SK-N-SH (cell line): ENCODE data around the gene NFIX. TPM values are rescaled to one million over a fixed set of nuclear protein-coding genes. Genes with fewer than 3 reads are reported as not detected.
A peak's percentile ranks its signal among the peaks of the same experiment; 100 is the strongest.

Source experiments
- CTCF ChIA-PET: fragments of 300-600, 350-600 bp; formaldehyde crosslinking; extraction: SDS; loops from one replicate; lab custom pipeline; 2021; lab: Yijun Ruan, JAX
- POLR2A ChIA-PET: fragments of 350-600 bp; sonication (Branson Sonifier 250); formaldehyde crosslinking; extraction: SDS; loops from one replicate; lab custom pipeline; 2020; ENCODE audit warnings: antibody characterized with exemption, inconsistent platforms; lab: Yijun Ruan, JAX
- DNase-seq: peaks from one replicate; pipeline ENCODE4 v3.0.0; 2012
- H2AFZ ChIP-seq: fragments of 200-600 bp; sonication (generic); 2 replicates; pipeline ENCODE4 v1.8.1; 2016; ENCODE audit warnings: antibody characterized with exemption, mild to moderate bottlenecking, low read depth
- H3F3A ChIP-seq: fragments of 200-600 bp; sonication (generic); replicated peaks from 2 replicates; pipeline ENCODE3; 2016; ENCODE audit warnings: antibody characterized with exemption, mild to moderate bottlenecking; ENCODE audit not compliant: insufficient read depth
- H3K27ac ChIP-seq, 2 experiments: fragments of 200-500 bp in 1 of 2; fragments of 200-600 bp in 1 of 2; sonication (Bioruptor generic) in 1 of 2; sonication (generic), shearing (Covaris generic) in 1 of 2; 2 replicates each; pipeline versions ENCODE4 v1.5.1 to v1.6.1; 2014 to 2016; ENCODE audit warnings: low read depth in 2 of 2, inconsistent platforms in 1 of 2, low read length in 1 of 2, mild to moderate bottlenecking in 1 of 2, mixed read lengths in 1 of 2
- H3K27me3 ChIP-seq: fragments of 200-600 bp; sonication (generic), shearing (Covaris generic); 2 replicates; pipeline ENCODE4 v1.6.1; 2016; ENCODE audit warnings: mixed run types; ENCODE audit not compliant: insufficient read depth
- H3K36me3 ChIP-seq, 2 experiments: fragments of 200-500 bp in 1 of 2; fragments of 200-600 bp in 1 of 2; sonication (Bioruptor generic) in 1 of 2; sonication (generic) in 1 of 2; replicated peaks in 1 of 2; 2 replicates each; pipeline versions ENCODE3 to v1.5.1; 2014 to 2016; ENCODE audit warnings: low read length in 1 of 2, mild to moderate bottlenecking in 1 of 2; ENCODE audit not compliant: insufficient read depth in 2 of 2, control insufficient read depth in 1 of 2
- H3K4me1 ChIP-seq, 2 experiments: fragments of 200-500 bp in 1 of 2; fragments of 200-600 bp in 1 of 2; sonication (Bioruptor generic) in 1 of 2; sonication (generic), shearing (Covaris generic) in 1 of 2; 2 replicates each; pipeline versions ENCODE4 v1.5.1 to v1.6.1; 2014 to 2016; ENCODE audit warnings: low read depth in 1 of 2, low read length in 1 of 2, mixed run types in 1 of 2; ENCODE audit not compliant: insufficient read depth in 2 of 2, control insufficient read depth in 1 of 2
- H3K4me2 ChIP-seq: fragments of 200-600 bp; sonication (generic), shearing (Covaris generic); 2 replicates; pipeline ENCODE4 v1.6.1; 2017; ENCODE audit warnings: mixed run types
- H3K4me3 ChIP-seq, 2 experiments: fragments of 200-500 bp in 1 of 2; fragments of 200-600 bp in 1 of 2; sonication (Bioruptor generic) in 1 of 2; sonication (generic), shearing (Covaris generic) in 1 of 2; 2 replicates each; pipeline versions ENCODE4 v1.5.1 to v1.8.1; 2014 to 2016; ENCODE audit warnings: low read depth in 2 of 2, inconsistent platforms in 1 of 2, low read length in 1 of 2, mild to moderate bottlenecking in 1 of 2, mixed read lengths in 1 of 2, moderate library complexity in 1 of 2
- H3K79me2 ChIP-seq: fragments of 200-600 bp; sonication (generic); 2 replicates; pipeline ENCODE4 v1.8.1; 2017; ENCODE audit warnings: mild to moderate bottlenecking; ENCODE audit not compliant: insufficient read depth
- H3K9ac ChIP-seq: fragments of 200-600 bp; sonication (generic); 2 replicates; pipeline ENCODE4 v1.6.1; 2017; ENCODE audit warnings: mixed run types
- H3K9me2 ChIP-seq: fragments of 200-600 bp; sonication (generic); 2 replicates; pipeline ENCODE4 v1.6.1; 2017; ENCODE audit warnings: mixed run types
- H3K9me3 ChIP-seq: fragments of 200-600 bp; sonication (generic); 2 replicates; pipeline ENCODE4 v1.6.1; 2017; ENCODE audit warnings: mixed run types, mild to moderate bottlenecking, moderate library complexity
- H4K20me1 ChIP-seq: fragments of 200-600 bp; sonication (generic); 2 replicates; pipeline ENCODE4 v1.6.1; 2017; ENCODE audit warnings: mild to moderate bottlenecking, mixed run types; ENCODE audit not compliant: insufficient read depth
- EP300 ChIP-seq, 2 experiments: IDR thresholded peaks; 2 replicates each; pipeline versions ENCODE4 v1.4.0 to v1.6.1; 2012; ENCODE audit warnings: borderline replicate concordance in 1 of 2, low read depth in 1 of 2, low read length in 1 of 2
- FOSL2 ChIP-seq: IDR thresholded peaks from 2 replicates; pipeline ENCODE4 v1.4.0; 2012; ENCODE audit warnings: low read depth, mild to moderate bottlenecking, moderate library complexity, borderline replicate concordance
- FOXJ3 ChIP-seq: sonication (generic); formaldehyde crosslinking; IDR thresholded peaks from 2 replicates; pipeline ENCODE4 v1.5.1; 2020; ENCODE audit warnings: mild to moderate bottlenecking, missing genetic modification reagents
- FOXM1 ChIP-seq: IDR thresholded peaks from 2 replicates; pipeline ENCODE4 v1.4.0; 2012; ENCODE audit warnings: low read depth, mild to moderate bottlenecking
- GATA2 ChIP-seq: sonication (generic); formaldehyde crosslinking; IDR thresholded peaks from 2 replicates; pipeline ENCODE4 v1.5.0; 2020; ENCODE audit warnings: mild to moderate bottlenecking, missing genetic modification reagents
- IRF3 ChIP-seq: fragments of 150-350 bp; IDR thresholded peaks from 2 replicates; pipeline ENCODE4 v1.6.1; 2016; ENCODE audit warnings: mild to moderate bottlenecking, low read depth, low read length
- MEF2A ChIP-seq: IDR thresholded peaks from 2 replicates; pipeline ENCODE4 v1.4.0; 2012; ENCODE audit warnings: low read depth, borderline replicate concordance
- NRF1 ChIP-seq: IDR thresholded peaks from 2 replicates; pipeline ENCODE4 v1.6.1; 2012; ENCODE audit warnings: low read depth, mild to moderate bottlenecking, low read length
- POLR2AphosphoS5 ChIP-seq: IDR thresholded peaks from 2 replicates; pipeline ENCODE4 v1.6.1; 2012; ENCODE audit warnings: low read depth, low read length
- RAD21 ChIP-seq: IDR thresholded peaks from 2 replicates; pipeline ENCODE4 v1.6.1; 2012; ENCODE audit warnings: mild to moderate bottlenecking, low read length
- RCOR1 ChIP-seq: fragments of 150-350 bp; IDR thresholded peaks from 2 replicates; pipeline ENCODE4 v1.6.1; 2017; ENCODE audit warnings: antibody characterized with exemption, low read length
- REST ChIP-seq: IDR thresholded peaks from 2 replicates; pipeline ENCODE4 v1.6.1; 2012; ENCODE audit warnings: mild to moderate bottlenecking, low read depth, low read length, moderate library complexity
- SIN3A ChIP-seq: IDR thresholded peaks from 2 replicates; pipeline ENCODE4 v1.6.1; 2012; ENCODE audit warnings: low read depth, mild to moderate bottlenecking, low read length, moderate library complexity, borderline replicate concordance
- TAF1 ChIP-seq: IDR thresholded peaks from 2 replicates; pipeline ENCODE4 v1.6.1; 2012; ENCODE audit warnings: low read depth, mild to moderate bottlenecking, low read length, moderate library complexity, borderline replicate concordance
- TCF12 ChIP-seq: IDR thresholded peaks from 2 replicates; pipeline ENCODE4 v1.4.0; 2012
- TEAD4 ChIP-seq: IDR thresholded peaks from 2 replicates; pipeline ENCODE4 v1.4.0; 2012; ENCODE audit warnings: mild to moderate bottlenecking, borderline replicate concordance; ENCODE audit not compliant: insufficient read depth
- USF1 ChIP-seq: IDR thresholded peaks from 2 replicates; pipeline ENCODE4 v1.4.0; 2012; ENCODE audit warnings: low read depth, borderline replicate concordance
- USF2 ChIP-seq: fragments of 150-350 bp; IDR thresholded peaks from 2 replicates; pipeline ENCODE4 v1.6.1; 2017; ENCODE audit warnings: antibody characterized with exemption, low read length, low read depth, borderline replicate concordance
- ZBTB33 ChIP-seq: IDR thresholded peaks from 2 replicates; pipeline ENCODE4 v1.4.0; 2012; ENCODE audit warnings: low read depth, borderline replicate concordance
- WGBS: methylation state at CpG from one replicate; pipeline ENCODE4 v1.1.6; 2017; ENCODE audit warnings: low lambda C conversion rate; 5-methylcytosine and 5-hydroxymethylcytosine counted together
- polyA plus RNA-seq, 3 experiments: library from polyadenylated mRNA; depleted of rRNA; stranded (reverse); fragments of >200 nt; gene quantifications; 2 replicates each; pipeline ENCODE4 v1.2.3, GENCODE V29; 2012
- TF ChIP-seq, protein P1 (sequence below): IDR thresholded peaks from 2 replicates; pipeline ENCODE4; 2012
- TF ChIP-seq, protein P2 (sequence below): IDR thresholded peaks from 2 replicates; pipeline ENCODE4 v1.4.0; 2012; ENCODE audit warnings: low read depth

The NFIX gene
- polyA plus RNA-seq, 1 of the 3 experiments (the other 2 are of a cell fraction), result 14.8 TPM

DNA sequence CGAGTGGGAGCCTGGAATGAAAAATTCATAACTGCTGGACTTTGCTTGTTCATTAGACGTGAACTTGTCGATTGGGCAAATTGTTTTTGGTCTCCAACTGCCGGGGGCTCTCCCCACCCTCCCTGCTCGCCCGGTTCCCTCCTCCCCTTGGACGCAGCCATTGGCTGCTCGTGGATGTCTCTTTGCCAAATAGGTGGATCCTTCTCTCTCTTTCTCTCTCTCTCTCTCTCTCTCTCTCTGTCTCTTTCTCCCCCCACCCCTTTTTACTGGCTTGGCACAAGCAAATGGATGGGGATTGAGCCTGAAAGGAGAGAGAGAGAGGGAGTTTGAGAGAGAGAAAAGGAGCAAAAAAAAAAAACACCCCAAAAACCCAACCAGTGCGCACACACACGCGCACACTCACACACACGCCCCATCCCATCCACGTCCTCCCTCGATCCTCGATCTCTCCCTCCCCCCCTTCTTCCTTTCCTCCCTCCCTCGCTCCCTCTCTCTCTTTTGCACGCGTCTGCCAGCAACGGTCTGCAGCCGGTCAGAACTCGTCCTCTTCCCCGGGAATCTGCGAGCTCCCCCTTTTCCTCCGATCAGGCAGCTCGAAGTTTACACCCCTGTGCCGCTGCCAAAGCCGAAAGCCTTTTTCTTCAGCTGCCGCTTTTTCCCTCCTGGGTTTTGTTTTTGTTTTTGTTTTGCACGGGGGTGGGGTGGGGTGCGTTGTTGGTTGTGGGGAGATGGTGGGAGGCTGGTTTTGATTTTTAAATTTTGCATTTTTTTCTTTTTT is 27.8 kb downstream of the NFIX start:
- H2AFZ ChIP-seq, result peak overlapping the region; percentile 77
- peak overlapping the region; percentile 72 for H3K9ac ChIP-seq
- 7% methylated on average over 30 of the region's 30 CpGs for WGBS
- peaks cover 49% of the 10 kb centered on the region for H3K79me2 ChIP-seq
- H3K36me3 ChIP-seq, result peaks cover 0 to 5% of the 10 kb centered on the region in 2 experiments
- peak overlapping the region; percentile 36 to 67 for H3K4me3 ChIP-seq
- peaks cover 9% of the 10 kb centered on the region for H3F3A ChIP-seq
- H3K9me3 ChIP-seq, result no peaks in the 10 kb centered on the region
- H3K27ac ChIP-seq, result peak overlapping the region; percentile 82 to 91
- POLR2A ChIA-PET, result interaction anchor here (1.5 kb wide), 1 partner anchor 31 kb away, joined by 3 read pairs; no protein-coding TSS in a partner anchor
- peaks cover 31 to 57% of the 10 kb centered on the region in 2 experiments for H3K4me1 ChIP-seq
- no peaks in the 10 kb centered on the region for H4K20me1 ChIP-seq
- CTCF ChIA-PET, result interaction anchor here (0.6 to 4.7 kb wide), 11 partner anchors 10 to 71 kb away, joined by 3 to 43 read pairs (median 3); no protein-coding TSS in a partner anchor
- no peaks in the 10 kb centered on the region for H3K27me3 ChIP-seq
- DNase-seq, result peak; percentile 87
- no peaks in the 10 kb centered on the region for H3K9me2 ChIP-seq
- H3K4me2 ChIP-seq, result peak overlapping the region; percentile 80
- TF ChIP-seq, protein P1, sequence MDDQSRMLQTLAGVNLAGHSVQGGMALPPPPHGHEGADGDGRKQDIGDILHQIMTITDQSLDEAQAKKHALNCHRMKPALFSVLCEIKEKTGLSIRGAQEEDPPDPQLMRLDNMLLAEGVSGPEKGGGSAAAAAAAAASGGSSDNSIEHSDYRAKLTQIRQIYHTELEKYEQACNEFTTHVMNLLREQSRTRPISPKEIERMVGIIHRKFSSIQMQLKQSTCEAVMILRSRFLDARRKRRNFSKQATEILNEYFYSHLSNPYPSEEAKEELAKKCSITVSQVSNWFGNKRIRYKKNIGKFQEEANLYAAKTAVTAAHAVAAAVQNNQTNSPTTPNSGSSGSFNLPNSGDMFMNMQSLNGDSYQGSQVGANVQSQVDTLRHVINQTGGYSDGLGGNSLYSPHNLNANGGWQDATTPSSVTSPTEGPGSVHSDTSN, result no peak
- TF ChIP-seq, protein P2, sequence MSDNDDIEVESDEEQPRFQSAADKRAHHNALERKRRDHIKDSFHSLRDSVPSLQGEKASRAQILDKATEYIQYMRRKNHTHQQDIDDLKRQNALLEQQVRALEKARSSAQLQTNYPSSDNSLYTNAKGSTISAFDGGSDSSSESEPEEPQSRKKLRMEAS, result peak; percentile 99
- TF ChIP-seq ZBTB33, result no peak
- peak; percentile 41; the same call in 1 of the 2 replicates for TF ChIP-seq REST
- no peak for TF ChIP-seq RAD21
- no peak for TF ChIP-seq USF2
- TF ChIP-seq TAF1, result peak; percentile 4; the same call in 1 of the 2 replicates
- TF ChIP-seq RCOR1, result 0 out of 2 replicates have a peak, but pooled peaks have one; percentile 26
- no peak for TF ChIP-seq FOSL2
- TF ChIP-seq GATA2 (CRISPR knock-in tag), result no peak
- 0 out of 2 replicates have a peak, but pooled peaks have one; percentile 11 for TF ChIP-seq TEAD4
- peak; percentile 54; the same call in 1 of the 2 replicates for TF ChIP-seq SIN3A
- no peak for TF ChIP-seq FOXM1
- TF ChIP-seq FOXJ3 (CRISPR knock-in tag), result no peak
- TF ChIP-seq TCF12, result peak; percentile 18; the same call in 1 of the 2 replicates
- no peak for TF ChIP-seq IRF3
- TF ChIP-seq NRF1, result peak; percentile 48
- no peak for TF ChIP-seq USF1
- TF ChIP-seq MEF2A, result no peak
- peak in 1 of 2 experiments; percentile 22; a peak in 2 of 4 replicates for TF ChIP-seq EP300 (IDR thresholded peaks at IDR 0.05; ENCODE audit: borderline replicate concordance in 1 of 2, low read depth in 1 of 2, low read length in 1 of 2)
- TF ChIP-seq POLR2AphosphoS5, result peak; percentile 58
